GM21381 (cell line): ENCODE measurements around the gene TMEM204.
"Not testable (repeated sequence)": the region's sequence is repeated elsewhere in the genome, so short reads cannot be mapped to it uniquely, and the experiment has no call there.

ENCODE experiments used
- ATAC-seq: cut with Tn5 transposase; IDR thresholded peaks from one replicate; pipeline ENCODE4 v1.9.1; 2021; ENCODE audit warnings: mild to moderate bottlenecking, moderate library complexity; ENCODE audit not compliant: unreplicated experiment

Gene TMEM204

GRCh38 chr16:1581804-1582203, 48.3 kb downstream of the TMEM204 start:
- no peak for ATAC-seq

- ATAC-seq = no peak
These were observed 49.7 kb downstream of the TMEM204 start for GRCh38 chr16:1583180-1583579.

GRCh38 chr16:1584926-1585484, 51.5 kb downstream of the TMEM204 start:
- ATAC-seq = no peak

- ATAC-seq = no peak
These were observed 56.9 kb downstream of the TMEM204 start for GRCh38 chr16:1590366-1590765.

- no peak for ATAC-seq
These were observed 57.7 kb downstream of the TMEM204 start for GRCh38 chr16:1590930-1591705.

- no peak for ATAC-seq
These were observed 59.0 kb downstream of the TMEM204 start for GRCh38 chr16:1592446-1592845.

GRCh38 chr16:1595511-1595910, 62.0 kb downstream of the TMEM204 start:
- not testable (repeated sequence) for ATAC-seq

- no peak for ATAC-seq
These were observed 63.0 kb downstream of the TMEM204 start for GRCh38 chr16:1596516-1596915.

- ATAC-seq = no peak
These were observed 63.7 kb downstream of the TMEM204 start for GRCh38 chr16:1597154-1597553.

- ATAC-seq = no peak
These were observed 67.6 kb downstream of the TMEM204 start for GRCh38 chr16:1601031-1601430.

GRCh38 chr16:1601489-1601888, 68.0 kb downstream of the TMEM204 start:
- ATAC-seq = no peak

- ATAC-seq = no peak
These were observed 68.8 kb downstream of the TMEM204 start for GRCh38 chr16:1602285-1602684.
